Natural killer cell (primary cell): ENCODE results near the gene CHRNG. TPM values are rescaled to one million over a fixed set of nuclear protein-coding genes. Genes with fewer than 3 reads are reported as not detected.

Experiments
- ATAC-seq, 3 donors: fragments of 150-1000 bp in 2 of 3; fragments of 200-7000 bp in 1 of 3; cut with Tn5 transposase; 1 replicate in 1 of 3; 2 replicates in 2 of 3; pipeline ENCODE4 v1.10.0; 2021; ENCODE audit warnings: mild to moderate bottlenecking in 2 of 3, moderate library complexity in 2 of 3
- DNase-seq, 2 donors: peaks; one replicate each; pipeline versions ENCODE4 v3.0.0 to v3.0.0-alpha.2; 2013 to 2021; ENCODE audit warnings: mixed read lengths in 1 of 2
- H3K27ac ChIP-seq: one replicate; pipeline ENCODE4 v1.5.1; 2013; ENCODE audit warnings: mild to moderate bottlenecking, low read length
- H3K27me3 ChIP-seq: one replicate; pipeline ENCODE4 v1.6.1; 2013; ENCODE audit warnings: low read length; ENCODE audit not compliant: control insufficient read depth, insufficient read depth
- H3K36me3 ChIP-seq: one replicate; pipeline ENCODE4 v1.6.1; 2013; ENCODE audit warnings: low read length; ENCODE audit not compliant: control insufficient read depth, insufficient read depth
- H3K4me1 ChIP-seq: one replicate; pipeline ENCODE4 v1.6.1; 2013; ENCODE audit warnings: low read length; ENCODE audit not compliant: control insufficient read depth, insufficient read depth
- H3K4me3 ChIP-seq: one replicate; pipeline ENCODE4 v1.5.1; 2013; ENCODE audit warnings: low read length
- H3K9me3 ChIP-seq: one replicate; pipeline ENCODE4 v1.6.1; 2013; ENCODE audit warnings: low read length; ENCODE audit not compliant: control insufficient read depth, insufficient read depth
- H3K27ac Mint-ChIP-seq, 2 donors: one replicate each; pipeline ENCODE4 v1.8.0; 2022; ENCODE audit warnings: mild to moderate bottlenecking in 2 of 2, mixed read lengths in 2 of 2, moderate library complexity in 1 of 2
- H3K27me3 Mint-ChIP-seq, 2 donors: one replicate each; pipeline ENCODE4 v1.8.0; 2022; ENCODE audit warnings: low read depth in 2 of 2, mixed read lengths in 2 of 2
- H3K36me3 Mint-ChIP-seq: one replicate; pipeline ENCODE4 v1.8.0; 2022; ENCODE audit warnings: mixed read lengths
- H3K4me1 Mint-ChIP-seq, 2 donors: one replicate each; pipeline ENCODE4 v1.8.0; 2022; ENCODE audit warnings: mixed read lengths in 2 of 2
- H3K4me3 Mint-ChIP-seq: one replicate; pipeline ENCODE4 v1.8.0; 2022; ENCODE audit warnings: mild to moderate bottlenecking, moderate library complexity, mixed read lengths
- H3K9me3 Mint-ChIP-seq, 2 donors: one replicate each; pipeline ENCODE4 v1.8.0; 2022; ENCODE audit warnings: mixed read lengths in 2 of 2
- WGBS: methylation state at CpG from one replicate; pipeline ENCODE4 v1.1.7; 2013; ENCODE audit warnings: missing lambda C conversion rate; ENCODE audit not compliant: insufficient coverage; 5-methylcytosine and 5-hydroxymethylcytosine counted together
- intact Hi-C: fragments of 100-400 bp; cut with micrococcal nuclease; formaldehyde crosslinking; loops from one replicate; pipeline ENCODE4 v1.14.2; 2022
- total RNA-seq, 4 donors: library from RNA; stranded (reverse); fragments of 120-200 nt in 1 of 4; gene quantifications; one replicate each; pipeline versions ENCODE4 v1.2.3 to v1.2.4, GENCODE V29; 2013 to 2022
- TF ChIP-seq, protein P1 (sequence below): fragments of 200-600 bp; IDR thresholded peaks from one replicate; pipeline ENCODE4 v1.8.0; 2022; ENCODE audit warnings: antibody characterized with exemption

The CHRNG gene
- total RNA-seq, 3 donors from 2014 or later (not counting 1 experiment from before 2014, with no cell fraction given): not detected

- no peak overlapping the region for H3K4me3 Mint-ChIP-seq
- no peaks in the 10 kb centered on the region for H3K9me3 Mint-ChIP-seq
- peaks cover 18% of the 10 kb centered on the region for H3K27me3 ChIP-seq
- H3K27ac ChIP-seq: no peak overlapping the region
- TF ChIP-seq, protein P1, sequence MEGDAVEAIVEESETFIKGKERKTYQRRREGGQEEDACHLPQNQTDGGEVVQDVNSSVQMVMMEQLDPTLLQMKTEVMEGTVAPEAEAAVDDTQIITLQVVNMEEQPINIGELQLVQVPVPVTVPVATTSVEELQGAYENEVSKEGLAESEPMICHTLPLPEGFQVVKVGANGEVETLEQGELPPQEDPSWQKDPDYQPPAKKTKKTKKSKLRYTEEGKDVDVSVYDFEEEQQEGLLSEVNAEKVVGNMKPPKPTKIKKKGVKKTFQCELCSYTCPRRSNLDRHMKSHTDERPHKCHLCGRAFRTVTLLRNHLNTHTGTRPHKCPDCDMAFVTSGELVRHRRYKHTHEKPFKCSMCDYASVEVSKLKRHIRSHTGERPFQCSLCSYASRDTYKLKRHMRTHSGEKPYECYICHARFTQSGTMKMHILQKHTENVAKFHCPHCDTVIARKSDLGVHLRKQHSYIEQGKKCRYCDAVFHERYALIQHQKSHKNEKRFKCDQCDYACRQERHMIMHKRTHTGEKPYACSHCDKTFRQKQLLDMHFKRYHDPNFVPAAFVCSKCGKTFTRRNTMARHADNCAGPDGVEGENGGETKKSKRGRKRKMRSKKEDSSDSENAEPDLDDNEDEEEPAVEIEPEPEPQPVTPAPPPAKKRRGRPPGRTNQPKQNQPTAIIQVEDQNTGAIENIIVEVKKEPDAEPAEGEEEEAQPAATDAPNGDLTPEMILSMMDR: no peak
- intact Hi-C loops: no loop called here
- DNase-seq: no peak
- peaks cover 26% of the 10 kb centered on the region for H3K4me1 ChIP-seq
- WGBS: 83% methylated on average over 8 of the region's 15 CpGs
- no peak for ATAC-seq
- H3K4me1 Mint-ChIP-seq: peaks cover 0 to 4% of the 10 kb centered on the region in 2 donors
- H3K4me3 ChIP-seq: no peak overlapping the region
- H3K27ac Mint-ChIP-seq: no peak overlapping the region
- H3K9me3 ChIP-seq: no peaks in the 10 kb centered on the region
- no peaks in the 10 kb centered on the region for H3K36me3 Mint-ChIP-seq
- H3K27me3 Mint-ChIP-seq: peaks cover 12 to 30% of the 10 kb centered on the region in 2 donors
- H3K36me3 ChIP-seq: no peaks in the 10 kb centered on the region
Measured at GRCh38 chr2:232520489-232520888, 19.0 kb upstream of the CHRNG start.

GRCh38 chr2:232521098-232521497 is 18.4 kb upstream of the CHRNG start:
- Histone ChIP-seq H3K4me3 (no peak overlapping the region), H3K27ac (no peak overlapping the region), H3K36me3 (no peaks in the 10 kb centered on the region), H3K27me3 (peaks cover 18% of the 10 kb centered on the region), H3K9me3 (no peaks in the 10 kb centered on the region), H3K4me1 (peaks cover 26% of the 10 kb centered on the region)
- H3K36me3 Mint-ChIP-seq: no peaks in the 10 kb centered on the region
- peaks cover 0 to 4% of the 10 kb centered on the region in 2 donors for H3K4me1 Mint-ChIP-seq
- no peak for DNase-seq
- TF ChIP-seq, protein P1: no peak
- no peaks in the 10 kb centered on the region for H3K9me3 Mint-ChIP-seq
- ATAC-seq: no peak
- H3K27me3 Mint-ChIP-seq: peaks cover 12 to 30% of the 10 kb centered on the region in 2 donors
- 92% methylated on average over 14 of the region's 14 CpGs for WGBS
- H3K4me3 Mint-ChIP-seq: no peak overlapping the region
- intact Hi-C loops: no loop called here
- no peak overlapping the region for H3K27ac Mint-ChIP-seq

GRCh38 chr2:232521959-232522622 is 17.4 kb upstream of the CHRNG start:
- TF ChIP-seq, protein P1: peak; percentile 94
- Histone ChIP-seq H3K27me3 (peaks cover 18% of the 10 kb centered on the region), H3K27ac (no peak overlapping the region), H3K9me3 (no peaks in the 10 kb centered on the region), H3K4me3 (no peak overlapping the region), H3K4me1 (peaks cover 26% of the 10 kb centered on the region), H3K36me3 (no peaks in the 10 kb centered on the region)
- Mint-ChIP-seq H3K27me3 (peaks cover 12 to 31% of the 10 kb centered on the region in 2 donors), H3K4me1 (peaks cover 0 to 4% of the 10 kb centered on the region in 2 donors), H3K27ac (no peak overlapping the region), H3K36me3 (no peaks in the 10 kb centered on the region), H3K9me3 (no peaks in the 10 kb centered on the region), H3K4me3 (no peak overlapping the region)
- ATAC-seq (peak; percentile 65 to 90 (median 89)), DNase-seq (peak; percentile 71 to 79)
- WGBS: 9% methylated on average over 66 of the region's 66 CpGs
- intact Hi-C loops: no loop called here
